Measurements from ENCODE around the gene SLC30A7.

Gene SLC30A7

DNA sequence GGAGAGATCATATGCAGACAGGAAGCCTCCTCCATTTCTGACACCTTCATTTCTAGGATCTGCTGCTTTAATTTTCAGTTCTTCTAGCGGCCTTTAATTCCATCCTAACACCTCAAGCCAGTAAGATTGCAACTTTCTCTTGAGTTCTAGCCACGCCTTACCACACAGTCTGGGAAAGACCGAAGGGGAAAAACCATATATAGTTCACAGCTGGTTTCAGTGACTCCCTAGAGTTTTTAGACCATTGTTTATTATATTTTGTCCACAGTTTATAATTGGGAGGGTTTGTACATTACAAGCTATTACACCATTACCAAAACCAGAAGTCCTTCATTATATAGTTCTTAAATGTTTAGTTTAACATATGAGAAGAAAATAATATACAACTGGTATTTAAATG lies 92.2 kb downstream of the SLC30A7 start (continued):
- TF ChIP-seq BACH2 (CRISPR knock-in tag; IDR thresholded peaks at IDR 0.05; ENCODE audit: borderline replicate concordance) (no peak), ESRRG (CRISPR knock-in tag; IDR thresholded peaks at IDR 0.05) (no peak), ZFP30 (CRISPR knock-in tag; IDR thresholded peaks at IDR 0.05) (no peak), SNAI2 (CRISPR knock-in tag; IDR thresholded peaks at IDR 0.05) (no peak)

DNA sequence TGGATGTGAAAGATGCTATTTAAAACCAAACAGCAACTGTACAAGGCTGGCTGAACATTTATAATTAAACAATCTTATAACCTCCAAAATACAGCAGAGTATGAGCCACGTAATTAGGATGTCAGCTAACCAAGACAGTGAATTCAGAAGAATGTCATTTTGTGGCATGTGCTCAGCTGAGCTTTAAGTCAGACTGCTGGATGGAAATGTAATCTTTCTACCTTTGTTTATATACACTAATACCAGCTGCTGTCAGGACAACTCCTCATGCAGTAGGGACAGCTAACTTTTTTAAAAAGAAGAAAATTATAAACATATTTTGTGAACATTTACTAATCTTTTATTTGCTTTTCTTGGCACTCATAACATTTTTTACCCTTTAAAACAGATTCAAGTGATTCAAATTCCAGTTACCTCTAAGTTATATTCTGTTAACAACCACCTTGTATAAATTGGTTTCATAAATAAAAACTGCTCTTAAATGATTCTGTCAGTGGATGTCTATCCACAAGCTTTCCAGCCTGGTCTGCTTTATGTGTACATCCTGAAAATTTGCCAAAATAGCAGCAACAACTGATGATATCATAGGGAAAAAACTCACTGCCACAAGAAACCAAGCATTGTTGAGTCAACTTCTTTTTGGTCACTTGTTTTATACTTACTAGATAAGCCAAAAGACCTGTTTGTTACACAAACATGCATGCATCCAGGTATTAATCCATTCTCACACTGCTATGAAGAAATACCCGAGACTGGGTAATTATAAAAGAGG lies 93.6 kb downstream of the SLC30A7 start:
- TF ChIP-seq CREB5 (CRISPR knock-in tag; IDR thresholded peaks at IDR 0.05; ENCODE audit: low read depth) (peak; percentile 36; the same call in 1 of the 2 replicates), ZFP3 (CRISPR knock-in tag; IDR thresholded peaks at IDR 0.05) (no peak), PATZ1 (CRISPR knock-in tag; IDR thresholded peaks at IDR 0.05; ENCODE audit: borderline replicate concordance) (0 out of 2 replicates have a peak, but pooled peaks have one; percentile 11), ISL1 (CRISPR knock-in tag; IDR thresholded peaks at IDR 0.05) (peak; percentile 75), ZNF8 (CRISPR knock-in tag; IDR thresholded peaks at IDR 0.05) (no peak), TOX (CRISPR knock-in tag; IDR thresholded peaks at IDR 0.05; ENCODE audit: borderline replicate concordance) (peak; percentile 59; the same call in 1 of the 2 replicates)

GRCh38 chr1:100995198-100995988 lies 99.5 kb downstream of the SLC30A7 start:
- ATAC-seq, result no peak
- TF ChIP-seq ZC3H10 (CRISPR knock-in tag; IDR thresholded peaks at IDR 0.05) (no peak), GLIS3 (CRISPR knock-in tag; IDR thresholded peaks at IDR 0.05) (no peak), PPARA (CRISPR knock-in tag; IDR thresholded peaks at IDR 0.05; ENCODE audit: borderline replicate concordance) (no peak), ZFP30 (CRISPR knock-in tag; IDR thresholded peaks at IDR 0.05) (no peak), BACH2 (CRISPR knock-in tag; IDR thresholded peaks at IDR 0.05; ENCODE audit: borderline replicate concordance) (no peak), CSRNP3 (CRISPR knock-in tag; IDR thresholded peaks at IDR 0.05) (no peak), ZNF8 (CRISPR knock-in tag; IDR thresholded peaks at IDR 0.05) (no peak), OSR1 (CRISPR knock-in tag; IDR thresholded peaks at IDR 0.05) (no peak), CREB5 (CRISPR knock-in tag; IDR thresholded peaks at IDR 0.05; ENCODE audit: low read depth) (no peak), ESRRG (CRISPR knock-in tag; IDR thresholded peaks at IDR 0.05) (no peak), TSHZ2 (CRISPR knock-in tag; IDR thresholded peaks at IDR 0.05) (no peak)
- TF ChIP-seq, protein P1, sequence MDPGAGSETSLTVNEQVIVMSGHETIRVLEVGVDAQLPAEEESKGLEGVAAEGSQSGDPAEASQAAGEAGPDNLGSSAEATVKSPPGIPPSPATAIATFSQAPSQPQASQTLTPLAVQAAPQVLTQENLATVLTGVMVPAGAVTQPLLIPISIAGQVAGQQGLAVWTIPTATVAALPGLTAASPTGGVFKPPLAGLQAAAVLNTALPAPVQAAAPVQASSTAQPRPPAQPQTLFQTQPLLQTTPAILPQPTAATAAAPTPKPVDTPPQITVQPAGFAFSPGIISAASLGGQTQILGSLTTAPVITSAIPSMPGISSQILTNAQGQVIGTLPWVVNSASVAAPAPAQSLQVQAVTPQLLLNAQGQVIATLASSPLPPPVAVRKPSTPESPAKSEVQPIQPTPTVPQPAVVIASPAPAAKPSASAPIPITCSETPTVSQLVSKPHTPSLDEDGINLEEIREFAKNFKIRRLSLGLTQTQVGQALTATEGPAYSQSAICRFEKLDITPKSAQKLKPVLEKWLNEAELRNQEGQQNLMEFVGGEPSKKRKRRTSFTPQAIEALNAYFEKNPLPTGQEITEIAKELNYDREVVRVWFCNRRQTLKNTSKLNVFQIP (CRISPR knock-in tag; IDR thresholded peaks at IDR 0.05; ENCODE audit: borderline replicate concordance, low read depth), result no peak

More for the DNA sequence above, 93.6 kb downstream of the SLC30A7 start:
- peak; percentile 90 for ATAC-seq
